GM12801 (cell line): ENCODE data around the gene TMEM176A.

Experiments
- TF ChIP-seq, protein P1 (sequence below): IDR thresholded peaks from one replicate; pipeline ENCODE4 v1.5.1; 2011; ENCODE audit warnings: control low read depth; ENCODE audit not compliant: insufficient read length; ENCODE audit errors: extremely low read depth

The TMEM176A gene

DNA sequence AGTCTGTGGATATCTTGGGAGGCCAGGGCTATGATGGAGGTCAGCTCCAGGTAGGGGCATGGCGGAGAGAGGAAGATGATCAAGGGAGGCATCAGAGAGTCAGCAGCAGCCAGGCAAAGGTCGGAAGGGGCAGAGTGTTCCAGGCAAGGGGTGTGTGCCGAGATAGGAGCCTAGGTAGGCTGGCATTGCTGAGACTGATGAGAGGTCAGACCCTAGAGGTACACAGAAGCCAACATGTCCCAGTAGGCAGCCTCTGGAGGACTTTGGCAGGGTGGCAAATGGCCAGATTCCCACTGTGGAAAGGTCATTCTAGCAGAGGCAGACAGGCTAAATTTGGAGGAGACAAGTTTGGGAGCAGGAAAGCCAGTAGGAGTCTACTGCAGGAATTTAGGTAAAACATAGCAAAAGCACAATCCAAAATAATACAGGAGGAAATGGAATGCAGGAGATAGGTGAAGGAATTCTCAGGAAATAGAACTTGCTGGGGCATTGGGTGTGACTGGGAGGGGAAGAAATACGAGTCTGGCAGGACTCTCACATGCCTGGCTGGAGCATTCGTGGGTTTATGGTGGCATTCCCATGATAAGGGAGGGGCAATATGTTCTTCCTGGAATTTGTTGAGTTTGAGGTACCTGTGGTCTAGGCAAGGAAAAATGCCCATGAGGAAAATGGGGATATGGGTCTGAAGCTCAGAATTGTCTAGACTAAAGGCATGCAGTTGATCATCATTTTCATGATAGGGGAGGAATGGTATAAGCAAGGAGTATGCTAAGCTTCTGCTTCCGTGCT lies 25.7 kb downstream of the TMEM176A start:
- TF ChIP-seq, protein P1, sequence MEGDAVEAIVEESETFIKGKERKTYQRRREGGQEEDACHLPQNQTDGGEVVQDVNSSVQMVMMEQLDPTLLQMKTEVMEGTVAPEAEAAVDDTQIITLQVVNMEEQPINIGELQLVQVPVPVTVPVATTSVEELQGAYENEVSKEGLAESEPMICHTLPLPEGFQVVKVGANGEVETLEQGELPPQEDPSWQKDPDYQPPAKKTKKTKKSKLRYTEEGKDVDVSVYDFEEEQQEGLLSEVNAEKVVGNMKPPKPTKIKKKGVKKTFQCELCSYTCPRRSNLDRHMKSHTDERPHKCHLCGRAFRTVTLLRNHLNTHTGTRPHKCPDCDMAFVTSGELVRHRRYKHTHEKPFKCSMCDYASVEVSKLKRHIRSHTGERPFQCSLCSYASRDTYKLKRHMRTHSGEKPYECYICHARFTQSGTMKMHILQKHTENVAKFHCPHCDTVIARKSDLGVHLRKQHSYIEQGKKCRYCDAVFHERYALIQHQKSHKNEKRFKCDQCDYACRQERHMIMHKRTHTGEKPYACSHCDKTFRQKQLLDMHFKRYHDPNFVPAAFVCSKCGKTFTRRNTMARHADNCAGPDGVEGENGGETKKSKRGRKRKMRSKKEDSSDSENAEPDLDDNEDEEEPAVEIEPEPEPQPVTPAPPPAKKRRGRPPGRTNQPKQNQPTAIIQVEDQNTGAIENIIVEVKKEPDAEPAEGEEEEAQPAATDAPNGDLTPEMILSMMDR = no peak

DNA sequence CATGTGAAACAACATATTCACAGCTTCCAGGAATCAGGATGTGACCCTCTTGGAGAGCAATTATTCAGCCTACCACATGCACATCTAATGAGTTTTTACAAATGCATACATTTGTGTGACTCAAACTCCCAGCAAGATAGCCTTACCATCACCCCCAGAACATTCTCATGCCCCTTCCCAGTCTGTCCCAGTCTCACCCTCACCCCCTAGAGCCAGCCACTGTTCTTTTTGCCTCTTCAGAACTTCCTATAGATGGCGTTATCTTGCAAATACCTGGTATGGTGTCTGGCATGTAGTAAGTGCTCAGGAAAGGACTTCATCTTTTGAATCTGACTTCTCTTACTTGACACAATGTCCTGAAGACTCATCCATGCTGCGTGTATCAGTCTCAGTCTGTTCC lies 27.8 kb downstream of the TMEM176A start:
- TF ChIP-seq, protein P1 = no peak

DNA sequence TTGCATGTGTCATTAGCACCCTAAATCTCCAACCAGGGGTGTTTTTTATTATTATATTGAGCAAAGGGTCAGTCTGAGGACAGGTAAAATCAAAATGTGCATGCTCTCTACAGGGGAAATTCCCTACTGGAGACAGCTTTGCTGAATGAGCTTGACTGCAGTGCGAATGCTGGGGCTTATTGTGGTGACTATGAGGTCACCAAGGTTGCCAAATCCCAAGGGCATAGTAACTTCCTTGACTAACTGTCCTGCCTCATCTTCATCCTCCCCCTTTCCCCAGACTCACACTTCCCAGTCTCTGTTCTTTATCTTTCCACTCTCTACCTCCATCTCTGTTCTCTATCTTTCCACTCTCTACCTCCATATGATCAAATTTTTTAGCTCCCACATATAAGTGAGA lies 28.9 kb downstream of the TMEM176A start:
- TF ChIP-seq, protein P1 = no peak

DNA sequence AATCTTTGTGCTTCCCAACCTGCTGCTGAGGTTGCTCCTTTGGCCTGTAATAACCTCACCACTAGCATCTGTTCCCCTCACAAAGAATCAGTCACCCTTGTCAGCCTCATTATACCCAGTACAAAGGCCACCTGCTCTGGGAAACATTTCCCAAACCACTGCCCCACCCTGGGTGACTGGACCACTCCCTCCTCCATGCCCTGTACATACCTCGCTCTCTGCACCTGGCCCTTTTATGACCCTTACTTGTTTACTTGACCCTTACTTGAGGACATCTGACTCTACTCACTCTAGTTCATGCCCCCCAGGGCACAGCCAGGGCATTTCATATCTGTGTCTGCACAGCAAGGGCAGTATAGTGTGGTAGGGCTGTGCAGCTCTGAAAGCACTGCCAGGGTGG lies 30.4 kb downstream of the TMEM176A start:
- TF ChIP-seq, protein P1 = no peak

DNA sequence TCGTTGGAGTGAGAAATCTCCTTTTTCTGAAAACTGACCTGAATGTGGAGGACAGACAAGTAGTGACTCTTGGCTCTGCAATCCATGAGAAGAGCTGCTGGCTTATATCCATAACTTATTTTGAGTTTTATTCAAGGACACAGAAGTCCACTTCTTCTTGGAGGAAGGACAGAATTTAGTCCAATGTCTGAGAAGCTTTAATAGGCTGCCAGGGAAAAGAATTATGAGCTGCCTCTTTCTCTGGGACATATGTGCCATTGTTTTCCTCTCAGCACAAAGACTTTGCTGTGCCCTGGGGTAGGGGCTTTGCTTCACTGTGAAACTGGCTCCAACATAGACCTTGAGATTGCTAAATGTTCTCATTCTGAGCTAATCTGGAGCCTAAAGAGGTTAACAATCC lies 31.3 kb downstream of the TMEM176A start:
- TF ChIP-seq, protein P1 = no peak

DNA sequence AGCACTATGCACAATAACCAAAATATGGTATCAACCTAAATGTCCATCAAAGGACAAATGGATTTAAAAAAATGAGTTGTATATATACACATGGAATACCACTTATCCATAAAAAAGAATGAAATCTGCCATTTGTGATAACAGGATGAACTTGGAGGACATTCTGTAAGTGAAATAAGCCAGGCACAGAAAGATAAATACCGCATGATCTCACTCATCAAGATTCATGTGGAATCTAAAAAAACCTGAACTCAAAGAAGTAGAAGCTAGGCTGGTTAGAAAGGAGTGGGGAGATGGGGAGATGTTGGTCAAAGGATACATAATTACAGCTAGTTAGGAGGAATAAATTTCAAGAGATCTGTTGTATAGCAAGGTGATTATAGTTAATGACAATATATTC lies 34.5 kb downstream of the TMEM176A start:
- TF ChIP-seq, protein P1 = no peak

DNA sequence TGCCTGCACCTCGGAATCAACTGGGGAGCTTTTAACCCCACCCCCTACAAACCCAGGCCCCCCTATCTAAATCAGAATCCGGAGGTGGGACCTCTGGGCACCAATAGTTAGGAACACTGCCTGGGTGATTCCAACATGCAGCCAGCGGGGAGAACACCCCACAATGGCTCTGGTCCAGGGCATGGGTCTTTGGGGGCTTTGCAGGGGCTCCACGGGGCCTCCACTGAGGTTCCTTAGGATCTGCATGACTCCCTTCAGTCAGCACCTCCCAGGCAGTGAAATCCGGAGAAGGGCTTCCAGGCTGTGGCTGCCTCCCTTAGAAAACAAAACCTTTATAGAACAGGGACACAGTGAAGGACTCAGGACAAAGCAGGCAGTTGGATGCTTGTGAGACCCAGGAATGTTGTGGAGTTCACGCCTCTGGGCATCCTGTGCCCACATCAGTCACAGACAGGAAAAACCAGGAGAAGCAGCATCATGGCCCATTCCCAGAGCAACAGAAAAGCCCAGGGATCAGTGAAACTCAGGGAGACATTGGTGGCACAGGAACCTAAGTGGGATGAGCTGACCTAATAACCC lies 35.2 kb downstream of the TMEM176A start:
- TF ChIP-seq, protein P1 = no peak
